ENCODE results near the gene RFX1.

DNA sequence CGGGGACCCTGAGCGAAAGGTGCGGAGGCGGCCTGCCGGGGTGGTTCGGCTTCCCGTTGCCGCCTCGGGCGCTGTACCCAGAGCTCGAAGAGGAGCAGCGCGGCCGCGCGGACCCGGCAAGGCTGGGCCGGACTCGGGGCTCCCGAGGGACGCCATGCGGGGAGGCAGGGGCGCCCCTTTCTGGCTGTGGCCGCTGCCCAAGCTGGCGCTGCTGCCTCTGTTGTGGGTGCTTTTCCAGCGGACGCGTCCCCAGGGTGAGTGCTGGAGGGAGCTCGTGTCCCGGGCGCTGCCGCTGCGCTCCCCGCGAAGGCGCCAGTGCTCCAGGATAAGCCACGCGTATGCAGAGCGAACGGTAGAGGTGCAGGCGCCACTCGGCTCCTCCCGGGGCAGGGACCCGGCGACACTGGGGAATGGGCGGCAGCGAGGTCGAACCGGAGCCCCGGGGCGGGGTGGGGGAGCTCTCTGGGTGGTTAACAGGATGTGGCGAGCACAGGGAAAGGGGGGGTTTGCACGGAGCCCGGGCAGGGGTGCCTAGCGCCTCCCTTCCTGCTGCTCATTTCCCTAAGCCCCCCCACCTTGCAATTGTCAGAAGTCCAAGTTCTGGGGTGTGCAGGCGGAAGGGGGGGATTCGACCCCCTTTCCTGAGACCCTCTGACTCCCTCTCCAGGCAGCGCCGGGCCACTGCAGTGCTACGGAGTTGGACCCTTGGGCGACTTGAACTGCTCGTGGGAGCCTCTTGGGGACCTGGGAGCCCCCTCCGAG lies 25.8 kb upstream of the RFX1 start, which contains the start of gene IL27RA:
- TF ChIP-seq, protein P1, sequence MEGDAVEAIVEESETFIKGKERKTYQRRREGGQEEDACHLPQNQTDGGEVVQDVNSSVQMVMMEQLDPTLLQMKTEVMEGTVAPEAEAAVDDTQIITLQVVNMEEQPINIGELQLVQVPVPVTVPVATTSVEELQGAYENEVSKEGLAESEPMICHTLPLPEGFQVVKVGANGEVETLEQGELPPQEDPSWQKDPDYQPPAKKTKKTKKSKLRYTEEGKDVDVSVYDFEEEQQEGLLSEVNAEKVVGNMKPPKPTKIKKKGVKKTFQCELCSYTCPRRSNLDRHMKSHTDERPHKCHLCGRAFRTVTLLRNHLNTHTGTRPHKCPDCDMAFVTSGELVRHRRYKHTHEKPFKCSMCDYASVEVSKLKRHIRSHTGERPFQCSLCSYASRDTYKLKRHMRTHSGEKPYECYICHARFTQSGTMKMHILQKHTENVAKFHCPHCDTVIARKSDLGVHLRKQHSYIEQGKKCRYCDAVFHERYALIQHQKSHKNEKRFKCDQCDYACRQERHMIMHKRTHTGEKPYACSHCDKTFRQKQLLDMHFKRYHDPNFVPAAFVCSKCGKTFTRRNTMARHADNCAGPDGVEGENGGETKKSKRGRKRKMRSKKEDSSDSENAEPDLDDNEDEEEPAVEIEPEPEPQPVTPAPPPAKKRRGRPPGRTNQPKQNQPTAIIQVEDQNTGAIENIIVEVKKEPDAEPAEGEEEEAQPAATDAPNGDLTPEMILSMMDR (IDR thresholded peaks at IDR 0.05 in 4 of 5, conservative IDR thresholded peaks at IDR 0.05 in 1 of 5): peak; percentile 37 to 74 (median 59)
- peak; percentile 19 to 40 for TF ChIP-seq POLR2A (IDR thresholded peaks at IDR 0.05)

Measured in gastrocnemius medialis (tissue), 4 donors.